ENCODE results near the gene CBLN3. TPM values are rescaled to one million over a fixed set of nuclear protein-coding genes. Genes with fewer than 3 reads are reported as not detected.
A peak's percentile ranks its signal among the peaks of the same experiment; 100 is the strongest.

Gene CBLN3
- total RNA-seq, 4 donors from 2014 or later: 0.30 to 2.6 (median 0.93) TPM; not detected in 1

GRCh38 chr14:24415421-24416253, 13.8 kb downstream of the CBLN3 start:
- WGBS: 88% methylated on average over 25 of the region's 25 CpGs
- Histone ChIP-seq H3K4me1 (peaks cover 17% of the 10 kb centered on the region), H3K27me3 (no peaks in the 10 kb centered on the region), H3K4me3 (no peak overlapping the region), H3K36me3 (peaks cover 40% of the 10 kb centered on the region), H3K27ac (no peak overlapping the region), H3K9me3 (no peaks in the 10 kb centered on the region)
- TF ChIP-seq POLR2AphosphoS5 (IDR thresholded peaks at IDR 0.05): no peak
- TF ChIP-seq CTCF (IDR thresholded peaks at IDR 0.05): no peak
- no peak for TF ChIP-seq EP300 (IDR thresholded peaks at IDR 0.05)
- TF ChIP-seq POLR2A (IDR thresholded peaks at IDR 0.05): no peak
- DNase-seq (ENCODE audit: low spot score in 2 of 2): peak in 1 of 2 donors; percentile 51

GRCh38 chr14:24414732-24415420, 14.6 kb downstream of the CBLN3 start:
- Histone ChIP-seq H3K27me3 (no peaks in the 10 kb centered on the region), H3K36me3 (peaks cover 46% of the 10 kb centered on the region), H3K9me3 (no peaks in the 10 kb centered on the region), H3K27ac (no peak overlapping the region), H3K4me1 (peaks cover 17% of the 10 kb centered on the region), H3K4me3 (no peak overlapping the region)
- TF ChIP-seq POLR2A (IDR thresholded peaks at IDR 0.05) (no peak), POLR2AphosphoS5 (IDR thresholded peaks at IDR 0.05) (no peak), EP300 (IDR thresholded peaks at IDR 0.05) (no peak), CTCF (IDR thresholded peaks at IDR 0.05) (no peak)
- WGBS: 89% methylated on average over 9 of the region's 15 CpGs
- DNase-seq (ENCODE audit: low spot score in 2 of 2): peak in 1 of 2 donors; percentile 53

- peak in 1 of 2 donors; percentile 15 for DNase-seq (ENCODE audit: low spot score in 2 of 2)
- H3K27ac ChIP-seq: no peak overlapping the region
- peaks cover 54% of the 10 kb centered on the region for H3K36me3 ChIP-seq
- H3K9me3 ChIP-seq: no peaks in the 10 kb centered on the region
- 91% methylated on average over 1 of the region's 1 CpG for WGBS
- no peak overlapping the region for H3K4me3 ChIP-seq
- TF ChIP-seq POLR2AphosphoS5 (IDR thresholded peaks at IDR 0.05) (no peak), POLR2A (IDR thresholded peaks at IDR 0.05) (no peak), CTCF (IDR thresholded peaks at IDR 0.05) (no peak), EP300 (IDR thresholded peaks at IDR 0.05) (no peak)
- peaks cover 16% of the 10 kb centered on the region for H3K4me1 ChIP-seq
- H3K27me3 ChIP-seq: no peaks in the 10 kb centered on the region
These were observed 15.4 kb downstream of the CBLN3 start for GRCh38 chr14:24414077-24414476.

- no peak overlapping the region for H3K4me3 ChIP-seq
These were observed 17.8 kb downstream of the CBLN3 start for GRCh38 chr14:24411443-24412389.

More at GRCh38 chr14:24411443-24412389, 17.8 kb downstream of the CBLN3 start:
- TF ChIP-seq CTCF (IDR thresholded peaks at IDR 0.05): peak; percentile 50 to 73
- no peak for TF ChIP-seq POLR2A (IDR thresholded peaks at IDR 0.05)
- peaks cover 69% of the 10 kb centered on the region for H3K36me3 ChIP-seq
- H3K9me3 ChIP-seq: no peaks in the 10 kb centered on the region
- H3K27me3 ChIP-seq: no peaks in the 10 kb centered on the region
- H3K4me1 ChIP-seq: peaks cover 4% of the 10 kb centered on the region
- no peak for DNase-seq (ENCODE audit: low spot score in 2 of 2)
- 69% methylated on average over 14 of the region's 16 CpGs for WGBS
- H3K27ac ChIP-seq: no peak overlapping the region
